ENCODE measurements around the gene CSNK1A1. TPM values are rescaled to one million over a fixed set of nuclear protein-coding genes. Genes with fewer than 3 reads are reported as not detected.

The CSNK1A1 gene
- total RNA-seq, 1 donor from 2014 or later, result 180 TPM

DNA sequence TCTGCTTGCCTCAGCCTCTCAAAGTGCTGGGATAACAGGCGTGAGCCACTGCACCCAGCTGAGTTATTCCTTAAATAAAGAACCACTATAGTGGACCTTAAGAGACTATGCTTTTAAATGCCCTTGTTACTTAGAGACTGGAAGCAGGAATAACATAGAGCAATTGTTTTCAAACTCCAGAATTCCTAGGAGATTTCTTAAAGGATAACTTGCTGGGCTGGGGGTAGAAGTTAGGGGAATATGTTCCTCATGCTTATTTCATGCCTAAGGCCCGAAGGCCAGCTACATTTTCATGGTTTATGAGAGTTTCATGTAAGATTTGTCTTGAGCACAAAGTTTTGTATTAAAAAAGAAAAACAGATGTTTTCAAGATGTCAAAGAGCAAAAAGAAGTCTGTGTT, 48.2 kb downstream of the CSNK1A1 start:
- peaks cover 95% of the 10 kb centered on the region for H3K36me3 ChIP-seq
- DNase-seq, result no peak
- H3K27me3 ChIP-seq (ENCODE audit: low read depth), result no peaks in the 10 kb centered on the region
- intact Hi-C loops (cut with micrococcal nuclease), result no loop called here
- TF ChIP-seq, protein P1, sequence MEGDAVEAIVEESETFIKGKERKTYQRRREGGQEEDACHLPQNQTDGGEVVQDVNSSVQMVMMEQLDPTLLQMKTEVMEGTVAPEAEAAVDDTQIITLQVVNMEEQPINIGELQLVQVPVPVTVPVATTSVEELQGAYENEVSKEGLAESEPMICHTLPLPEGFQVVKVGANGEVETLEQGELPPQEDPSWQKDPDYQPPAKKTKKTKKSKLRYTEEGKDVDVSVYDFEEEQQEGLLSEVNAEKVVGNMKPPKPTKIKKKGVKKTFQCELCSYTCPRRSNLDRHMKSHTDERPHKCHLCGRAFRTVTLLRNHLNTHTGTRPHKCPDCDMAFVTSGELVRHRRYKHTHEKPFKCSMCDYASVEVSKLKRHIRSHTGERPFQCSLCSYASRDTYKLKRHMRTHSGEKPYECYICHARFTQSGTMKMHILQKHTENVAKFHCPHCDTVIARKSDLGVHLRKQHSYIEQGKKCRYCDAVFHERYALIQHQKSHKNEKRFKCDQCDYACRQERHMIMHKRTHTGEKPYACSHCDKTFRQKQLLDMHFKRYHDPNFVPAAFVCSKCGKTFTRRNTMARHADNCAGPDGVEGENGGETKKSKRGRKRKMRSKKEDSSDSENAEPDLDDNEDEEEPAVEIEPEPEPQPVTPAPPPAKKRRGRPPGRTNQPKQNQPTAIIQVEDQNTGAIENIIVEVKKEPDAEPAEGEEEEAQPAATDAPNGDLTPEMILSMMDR (IDR thresholded peaks at IDR 0.05; ENCODE audit: borderline replicate concordance), result no peak
- H3K4me1 ChIP-seq, result peaks cover 22% of the 10 kb centered on the region
- H3K9me3 ChIP-seq (replicated peaks), result no peaks in the 10 kb centered on the region
- H3K4me3 ChIP-seq, result no peak overlapping the region
- H3K27ac ChIP-seq (replicated peaks), result peak overlapping the region; percentile 31

DNA sequence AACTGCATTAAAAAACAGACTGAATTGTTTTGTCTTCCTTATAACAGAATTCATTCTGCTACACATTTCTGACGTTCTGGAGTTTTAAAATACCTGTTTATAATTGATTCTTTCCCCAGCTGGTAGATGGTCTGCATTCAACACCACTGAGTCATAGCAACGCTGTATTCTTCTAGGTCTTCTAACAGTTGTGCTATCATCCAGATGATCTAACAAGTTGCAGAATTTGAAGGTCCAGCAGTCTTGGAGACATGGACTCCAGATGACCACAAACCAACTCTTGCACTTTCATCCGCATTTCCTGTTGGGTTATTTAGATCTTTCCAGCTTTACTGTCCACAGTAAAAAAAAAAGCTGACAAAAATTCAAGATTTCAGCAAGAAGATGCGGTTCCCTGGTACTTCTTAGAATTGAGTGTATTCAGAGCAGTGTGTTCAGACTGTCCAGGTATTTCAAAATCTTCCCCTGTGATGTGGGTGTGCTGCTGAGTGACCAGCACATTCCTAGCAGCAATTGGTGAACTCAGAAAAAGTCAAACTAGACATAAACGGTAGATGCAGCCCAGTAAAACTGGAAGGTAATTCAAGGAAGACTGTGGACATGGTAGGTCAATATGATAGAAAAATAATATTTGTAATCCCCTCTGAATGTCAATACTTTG, 50.2 kb downstream of the CSNK1A1 start:
- Histone ChIP-seq H3K36me3 (peaks cover 92% of the 10 kb centered on the region), H3K27ac (replicated peaks) (no peak overlapping the region), H3K4me3 (no peak overlapping the region), H3K4me1 (peaks cover 41% of the 10 kb centered on the region), H3K9me3 (replicated peaks) (no peaks in the 10 kb centered on the region), H3K27me3 (ENCODE audit: low read depth) (no peaks in the 10 kb centered on the region)
- DNase-seq, result no peak
- intact Hi-C loops (cut with micrococcal nuclease), result no loop called here
- TF ChIP-seq, protein P1 (IDR thresholded peaks at IDR 0.05; ENCODE audit: borderline replicate concordance), result no peak

DNA sequence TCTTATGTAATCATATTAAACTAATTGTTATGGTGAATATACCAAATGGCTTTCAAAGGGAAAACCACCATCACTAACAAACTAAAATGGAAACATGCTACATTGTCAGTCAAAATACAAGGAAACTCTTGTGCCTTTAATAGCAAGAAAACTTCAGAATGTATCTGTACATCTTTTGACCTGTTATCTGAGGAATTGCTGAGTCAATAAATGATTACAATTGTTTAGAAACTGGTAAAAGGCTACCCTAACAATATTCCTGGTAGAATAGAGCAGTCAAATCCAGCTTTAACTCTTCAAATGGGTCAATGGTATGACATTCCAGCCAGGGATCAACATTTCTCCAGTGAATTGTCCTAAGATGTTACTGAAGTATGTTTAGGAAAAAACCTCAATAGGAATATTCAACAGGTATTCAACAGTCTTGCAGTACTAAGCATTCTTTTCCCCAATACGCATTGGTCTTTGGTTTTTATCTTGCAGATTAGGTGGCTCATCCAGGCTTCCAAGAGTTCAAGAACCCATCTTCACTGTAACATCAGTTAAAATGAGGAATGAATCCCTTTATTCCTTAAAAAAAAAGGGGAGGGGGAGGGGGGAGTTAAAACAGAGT, 52.4 kb downstream of the CSNK1A1 start:
- DNase-seq, result no peak
- H3K27me3 ChIP-seq (ENCODE audit: low read depth), result no peaks in the 10 kb centered on the region
- peak overlapping the region; percentile 66 for H3K27ac ChIP-seq (replicated peaks)
- H3K9me3 ChIP-seq (replicated peaks), result no peaks in the 10 kb centered on the region
- H3K36me3 ChIP-seq, result peaks cover 88% of the 10 kb centered on the region
- peaks cover 43% of the 10 kb centered on the region for H3K4me1 ChIP-seq
- H3K4me3 ChIP-seq, result no peak overlapping the region
- intact Hi-C loops (cut with micrococcal nuclease), result no loop called here
- TF ChIP-seq, protein P1 (IDR thresholded peaks at IDR 0.05; ENCODE audit: borderline replicate concordance), result no peak

DNA sequence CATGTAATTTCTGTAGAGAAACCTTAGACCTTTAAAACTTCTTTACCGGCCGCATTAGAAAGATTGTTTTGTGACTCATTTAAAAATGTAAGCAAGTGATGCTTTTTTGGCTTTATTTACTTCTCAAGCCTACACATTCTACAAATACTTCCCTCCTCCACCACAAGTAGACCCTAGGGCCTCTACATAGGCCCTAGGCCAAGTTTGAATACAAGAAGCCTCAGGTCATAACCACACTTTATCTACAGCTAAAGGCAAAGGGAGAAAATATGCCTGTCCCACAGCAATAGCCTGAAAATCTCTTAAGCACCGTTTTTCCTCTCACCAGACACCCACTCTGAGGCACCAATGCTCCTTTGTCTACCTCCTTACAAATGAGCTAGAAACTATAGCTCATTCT, 53.9 kb downstream of the CSNK1A1 start:
- Histone ChIP-seq H3K36me3 (peaks cover 83% of the 10 kb centered on the region), H3K27me3 (ENCODE audit: low read depth) (no peaks in the 10 kb centered on the region), H3K9me3 (replicated peaks) (no peaks in the 10 kb centered on the region), H3K4me3 (no peak overlapping the region), H3K4me1 (peaks cover 43% of the 10 kb centered on the region), H3K27ac (replicated peaks) (peak overlapping the region; percentile 66)
- DNase-seq, result no peak
- intact Hi-C loops (cut with micrococcal nuclease), result no loop called here
- TF ChIP-seq, protein P1 (IDR thresholded peaks at IDR 0.05; ENCODE audit: borderline replicate concordance), result no peak

DNA sequence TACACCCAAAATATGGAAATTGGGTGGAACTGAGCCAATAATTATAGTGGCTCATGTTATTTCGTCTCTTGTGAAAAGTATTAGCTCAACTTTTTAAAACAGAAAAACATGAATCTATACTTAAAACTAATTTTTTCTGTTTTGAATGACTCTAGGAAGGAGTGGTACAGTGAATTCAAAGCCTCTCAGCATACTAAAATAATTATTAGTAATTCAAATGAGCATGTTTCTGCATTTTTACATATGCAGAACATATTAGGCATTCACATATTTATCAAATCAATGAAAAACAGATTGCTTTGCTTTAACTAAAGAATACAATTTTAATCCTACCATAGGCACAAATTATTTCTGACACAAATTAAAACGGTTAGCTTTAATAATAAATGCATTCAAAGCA, 54.3 kb downstream of the CSNK1A1 start:
- intact Hi-C loops (cut with micrococcal nuclease), result no loop called here
- Histone ChIP-seq H3K4me1 (peaks cover 47% of the 10 kb centered on the region), H3K9me3 (replicated peaks) (no peaks in the 10 kb centered on the region), H3K27ac (replicated peaks) (peak overlapping the region; percentile 66), H3K36me3 (peaks cover 80% of the 10 kb centered on the region), H3K4me3 (no peak overlapping the region), H3K27me3 (ENCODE audit: low read depth) (no peaks in the 10 kb centered on the region)
- no peak for DNase-seq
- TF ChIP-seq, protein P1 (IDR thresholded peaks at IDR 0.05; ENCODE audit: borderline replicate concordance), result no peak
